Aorta (tissue), 5 donors: Measurements from ENCODE around the gene SMAP1. TPM values are rescaled to one million over a fixed set of nuclear protein-coding genes. Genes with fewer than 3 reads are reported as not detected.

Experiments
- ATAC-seq: fragments of 200-7000 bp; cut with Tn5 transposase; one replicate; pipeline ENCODE4 v1.9.1; 2022; ENCODE audit warnings: moderate library complexity; ENCODE audit not compliant: low FRiP score
- DNase-seq, 2 donors: peaks; one replicate each; pipeline ENCODE4 v3.0.0-alpha.2; 2020
- H3K27ac ChIP-seq, 2 donors: one replicate each; pipeline ENCODE4 v1.5.1; 2013; ENCODE audit warnings: low read length in 2 of 2, mild to moderate bottlenecking in 2 of 2, moderate library complexity in 2 of 2, control low read depth in 1 of 2, inconsistent platforms in 1 of 2, low read depth in 1 of 2
- H3K27me3 ChIP-seq, 2 donors: one replicate each; pipeline ENCODE4 v1.6.1; 2013; ENCODE audit warnings: control low read depth in 1 of 2, low read length in 1 of 2, mild to moderate bottlenecking in 1 of 2, moderate library complexity in 1 of 2; ENCODE audit not compliant: insufficient read depth in 2 of 2, control insufficient read depth in 1 of 2
- H3K36me3 ChIP-seq, 2 donors: one replicate each; pipeline ENCODE4 v1.6.1; 2013; ENCODE audit warnings: control low read depth in 1 of 2, low read length in 1 of 2, mild to moderate bottlenecking in 1 of 2; ENCODE audit not compliant: insufficient read depth in 2 of 2, control insufficient read depth in 1 of 2
- H3K4me1 ChIP-seq, 2 donors: one replicate each; pipeline ENCODE4 v1.6.1; 2013; ENCODE audit warnings: low read length in 2 of 2, control low read depth in 1 of 2, mild to moderate bottlenecking in 1 of 2, moderate library complexity in 1 of 2; ENCODE audit not compliant: insufficient read depth in 2 of 2, control insufficient read depth in 1 of 2
- H3K4me3 ChIP-seq, 2 donors: one replicate each; pipeline ENCODE4 v1.5.1; 2013; ENCODE audit warnings: low read length in 2 of 2, control low read depth in 1 of 2, mild to moderate bottlenecking in 1 of 2
- H3K9me3 ChIP-seq: one replicate; pipeline ENCODE4 v1.6.1; 2013; ENCODE audit warnings: mild to moderate bottlenecking, low read length; ENCODE audit not compliant: control insufficient read depth
- WGBS, 2 donors: extraction: QIAGEN DNeasy Blood & Tissue Kit; methylation state at CpG; one replicate each; pipeline ENCODE4 v1.1.7; 2013; 5-methylcytosine and 5-hydroxymethylcytosine counted together
- intact Hi-C, 2 donors: fragments of 100-400 bp; cut with DNase I; formaldehyde crosslinking; loops; one replicate each; pipeline versions ENCODE4 v1.14.2 to v1.15.0; 2022
- polyA plus RNA-seq, 2 donors: library from polyadenylated mRNA; stranded (reverse); fragments of 200-250 nt; gene quantifications; one replicate each; pipeline ENCODE4 v1.2.3, GENCODE V29; 2013
- total RNA-seq, 2 donors: library from RNA; stranded (reverse); fragmentation: NEBNext Ultra II Directional; extraction: Animal tissue kit (Norgen Biotek cat#: 25700); gene quantifications; one replicate each; pipeline ENCODE4 v1.2.1, GENCODE V29; 2021
- donor health status: healthy with polysubstance abuse.
- donor health status: Bipolar disorder and iron deficiency.
- donor health status: DM: no; HTN: no; CAD: no.
- donor health status: DM: no; HTN: no; CAD: no.
- donor health status: DM: yes; HTN: yes; CAD: no.

The SMAP1 gene
- total and polyA plus RNA-seq, 4 donors = 11.6 to 24.7 (median 21.6) TPM

- WGBS, 2 donors = 82 to 84% methylated on average over 3 of the region's 3 CpGs
- Histone ChIP-seq H3K27ac (no peak overlapping the region), H3K4me1 (no peaks in the 10 kb centered on the region), H3K9me3 (no peaks in the 10 kb centered on the region), H3K4me3 (no peak overlapping the region), H3K36me3 (no peaks in the 10 kb centered on the region), H3K27me3 (no peaks in the 10 kb centered on the region)
- DNase-seq (no peak), ATAC-seq (no peak)
- intact Hi-C loops = no loop called here
Observed at GRCh38 chr6:70790483-70791224, 123.0 kb downstream of the SMAP1 start.

GRCh38 chr6:70797625-70798024, 129.9 kb downstream of the SMAP1 start:
- Histone ChIP-seq H3K27ac (no peak overlapping the region), H3K27me3 (no peaks in the 10 kb centered on the region), H3K4me1 (no peaks in the 10 kb centered on the region), H3K9me3 (no peaks in the 10 kb centered on the region), H3K4me3 (no peak overlapping the region), H3K36me3 (no peaks in the 10 kb centered on the region)
- 91 to 94% methylated on average over 1 of the region's 1 CpG for WGBS, 2 donors
- DNase-seq (no peak), ATAC-seq (no peak)
- intact Hi-C loops = no loop called here

DNA sequence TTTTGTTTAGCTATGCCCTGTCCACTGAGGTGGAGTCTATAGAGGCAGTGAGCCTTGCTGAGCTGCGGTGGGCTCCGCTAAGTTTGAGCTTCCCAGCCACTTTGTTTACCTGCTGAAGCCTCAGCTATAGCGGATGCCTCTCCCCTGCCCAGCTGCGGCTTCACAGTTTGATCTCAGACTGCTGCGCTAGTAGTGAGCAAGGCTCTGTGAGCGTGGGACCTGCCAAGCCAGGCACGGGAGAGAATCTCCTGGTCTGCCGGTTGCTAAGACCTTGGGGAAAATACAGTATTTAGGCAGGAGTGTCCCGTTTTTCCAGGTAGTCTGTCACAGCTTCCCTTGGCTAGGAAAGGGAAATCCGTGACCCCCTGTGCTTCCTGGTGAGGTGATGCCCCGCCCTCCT, 138.4 kb downstream of the SMAP1 start:
- H3K27ac ChIP-seq = no peak overlapping the region
- 95 to 96% methylated on average over 11 of the region's 11 CpGs for WGBS, 2 donors
- no peak overlapping the region for H3K4me3 ChIP-seq
- no peak for ATAC-seq
- no peaks in the 10 kb centered on the region for H3K9me3 ChIP-seq
- intact Hi-C loops = no loop called here
- peaks cover 0 to 1% of the 10 kb centered on the region in 2 donors for H3K36me3 ChIP-seq
- no peaks in the 10 kb centered on the region for H3K4me1 ChIP-seq
- H3K27me3 ChIP-seq = no peaks in the 10 kb centered on the region
- DNase-seq = peak in 1 of 2 donors; percentile 56

GRCh38 chr6:70811788-70812187, 144.1 kb downstream of the SMAP1 start:
- Histone ChIP-seq H3K27ac (no peak overlapping the region), H3K9me3 (no peaks in the 10 kb centered on the region), H3K36me3 (no peaks in the 10 kb centered on the region), H3K4me1 (no peaks in the 10 kb centered on the region), H3K27me3 (no peaks in the 10 kb centered on the region), H3K4me3 (no peak overlapping the region)
- ATAC-seq (no peak), DNase-seq (no peak)
- intact Hi-C loops = no loop called here
- 92 to 94% methylated on average over 6 of the region's 6 CpGs for WGBS, 2 donors

DNA sequence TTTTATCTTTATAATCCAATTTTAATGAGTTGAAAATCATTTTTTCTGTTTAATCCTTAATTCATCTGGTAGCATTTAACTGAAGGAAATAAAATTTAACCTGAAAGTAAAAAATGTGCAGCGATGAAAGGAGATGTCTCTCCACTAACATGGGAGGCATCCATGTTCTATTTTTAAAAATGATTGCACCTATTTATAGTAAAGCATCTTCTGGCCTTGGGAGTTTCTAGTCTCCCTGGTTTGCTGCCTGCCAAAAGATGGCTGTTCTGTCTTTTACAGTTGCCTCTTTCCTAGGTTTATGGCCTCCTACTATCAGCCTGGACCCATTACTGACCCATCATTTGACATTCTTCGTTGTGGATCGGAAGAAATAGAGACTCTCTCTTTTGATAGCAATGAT, 146.2 kb downstream of the SMAP1 start:
- no peaks in the 10 kb centered on the region for H3K9me3 ChIP-seq
- intact Hi-C loops = no loop called here
- ATAC-seq = no peak
- no peaks in the 10 kb centered on the region for H3K36me3 ChIP-seq
- DNase-seq = no peak
- H3K4me3 ChIP-seq = no peak overlapping the region
- H3K27me3 ChIP-seq = no peaks in the 10 kb centered on the region
- WGBS, 2 donors = 65 to 83% methylated on average over 3 of the region's 3 CpGs
- H3K27ac ChIP-seq = no peak overlapping the region
- H3K4me1 ChIP-seq = no peaks in the 10 kb centered on the region

DNA sequence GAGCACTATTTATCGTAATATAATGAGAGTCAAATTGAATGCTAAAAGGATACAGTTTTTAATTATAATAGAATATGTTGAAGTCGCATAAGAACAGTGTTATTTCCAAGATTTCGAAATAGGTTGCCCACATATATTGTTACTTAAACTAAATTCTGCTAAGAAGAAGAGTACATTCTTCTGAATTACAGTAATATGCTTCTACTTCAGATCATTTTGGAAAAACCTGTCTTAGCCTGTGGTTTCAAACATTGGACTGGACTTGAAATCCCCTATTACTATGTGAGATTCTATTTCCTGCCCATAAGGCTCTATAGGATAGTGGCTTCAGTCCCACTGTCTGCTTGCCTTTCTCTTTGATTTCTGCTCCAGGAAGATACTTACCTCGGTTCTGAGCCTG, 152.0 kb downstream of the SMAP1 start:
- no peak overlapping the region for H3K27ac ChIP-seq
- no peak overlapping the region for H3K4me3 ChIP-seq
- intact Hi-C loops = no loop called here
- DNase-seq (no peak), ATAC-seq (no peak)
- no peaks in the 10 kb centered on the region for H3K27me3 ChIP-seq
- no peaks in the 10 kb centered on the region for H3K36me3 ChIP-seq
- H3K4me1 ChIP-seq = no peaks in the 10 kb centered on the region
- no peaks in the 10 kb centered on the region for H3K9me3 ChIP-seq
- 94 to 96% methylated on average over 4 of the region's 4 CpGs for WGBS, 2 donors

- Histone ChIP-seq H3K27me3 (no peaks in the 10 kb centered on the region), H3K4me3 (no peak overlapping the region), H3K27ac (no peak overlapping the region), H3K4me1 (no peaks in the 10 kb centered on the region), H3K36me3 (no peaks in the 10 kb centered on the region), H3K9me3 (no peaks in the 10 kb centered on the region)
- ATAC-seq = no peak
- 96 to 100% methylated on average over 2 of the region's 2 CpGs for WGBS, 2 donors
- intact Hi-C loops = no loop called here
- DNase-seq = no peak
Observed at GRCh38 chr6:70820778-70821177, 153.1 kb downstream of the SMAP1 start.

DNA sequence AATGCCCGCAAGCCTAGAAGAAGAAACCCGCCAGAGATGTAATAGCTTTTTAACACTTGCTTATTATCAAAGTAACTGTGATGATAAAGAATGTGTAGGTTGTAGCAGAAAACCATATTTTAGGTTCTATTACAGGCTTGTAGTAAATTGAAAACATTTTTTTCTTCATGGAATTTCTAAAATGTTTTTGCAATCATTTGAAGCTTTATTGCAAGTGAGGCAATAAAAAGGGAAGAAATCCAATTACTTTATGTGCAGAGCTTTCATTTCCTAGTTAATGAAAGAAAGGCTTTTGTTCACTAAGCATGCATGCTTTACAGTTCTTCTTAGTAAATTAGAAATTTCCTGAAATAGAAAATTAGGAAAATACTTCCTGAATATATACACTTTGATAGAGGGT, 154.1 kb downstream of the SMAP1 start:
- Histone ChIP-seq H3K27ac (no peak overlapping the region), H3K9me3 (no peaks in the 10 kb centered on the region), H3K4me1 (no peaks in the 10 kb centered on the region), H3K4me3 (no peak overlapping the region), H3K27me3 (no peaks in the 10 kb centered on the region), H3K36me3 (no peaks in the 10 kb centered on the region)
- no peak for ATAC-seq
- WGBS, 2 donors = 96% methylated on average over 2 of the region's 2 CpGs
- intact Hi-C loops = no loop called here
- no peak for DNase-seq

GRCh38 chr6:70823651-70824050, 156.0 kb downstream of the SMAP1 start:
- no peaks in the 10 kb centered on the region for H3K27me3 ChIP-seq
- no peak for DNase-seq
- H3K4me1 ChIP-seq = no peaks in the 10 kb centered on the region
- intact Hi-C loops = no loop called here
- no peaks in the 10 kb centered on the region for H3K36me3 ChIP-seq
- no peak overlapping the region for H3K4me3 ChIP-seq
- no peak for ATAC-seq
- H3K9me3 ChIP-seq = no peaks in the 10 kb centered on the region
- WGBS, 2 donors = 94 to 97% methylated on average over 1 of the region's 1 CpG
- no peak overlapping the region for H3K27ac ChIP-seq
